ENCODE results near the gene LIMS4. TPM values are rescaled to one million over a fixed set of nuclear protein-coding genes. Genes with fewer than 3 reads are reported as not detected.
"Not testable (repeated sequence)": the region's sequence is repeated elsewhere in the genome, so short reads cannot be mapped to it uniquely, and the experiment has no call there.

LIMS4 gene
- total RNA-seq, 1 donor from 2014 or later, result 53.6 TPM

DNA sequence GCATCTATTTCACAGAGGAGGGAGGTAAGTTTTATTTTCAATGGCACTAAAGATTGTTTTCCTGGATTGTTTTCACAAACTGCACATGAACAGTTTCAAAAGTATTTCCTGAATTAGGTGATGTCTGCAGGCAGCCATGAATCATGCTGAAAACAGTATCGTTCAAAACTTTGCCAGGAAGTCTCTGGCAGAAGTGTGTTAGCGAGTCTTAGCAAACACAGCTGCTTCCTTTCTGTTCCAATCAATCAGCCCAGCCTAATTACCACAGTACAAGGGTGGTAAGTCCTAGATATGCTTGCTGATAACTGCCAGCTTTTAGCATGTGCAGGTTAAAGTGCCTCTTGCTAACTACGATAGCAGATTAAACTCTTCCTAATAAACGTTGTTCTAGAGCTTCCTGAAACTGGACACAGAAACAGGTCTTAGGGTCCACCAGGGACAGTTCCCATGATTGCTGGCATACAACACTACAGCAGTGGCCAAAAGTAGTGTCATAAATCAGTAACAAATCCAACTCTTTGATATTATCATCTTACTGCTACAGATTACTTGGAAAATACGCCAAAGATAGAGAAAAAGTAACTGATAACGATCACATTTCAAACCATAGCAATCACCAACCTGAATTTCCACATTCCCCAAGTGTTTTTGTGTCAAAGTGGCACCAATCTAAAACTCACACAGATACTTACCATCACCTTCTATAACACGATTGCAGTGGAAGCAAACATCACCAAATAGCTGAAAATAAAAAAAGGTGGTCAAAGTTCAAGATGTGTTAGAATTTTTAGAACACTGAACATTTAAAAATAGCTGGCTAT, 23.3 kb downstream of the LIMS4 start:
- DNase-seq, result not testable (repeated sequence)

DNA sequence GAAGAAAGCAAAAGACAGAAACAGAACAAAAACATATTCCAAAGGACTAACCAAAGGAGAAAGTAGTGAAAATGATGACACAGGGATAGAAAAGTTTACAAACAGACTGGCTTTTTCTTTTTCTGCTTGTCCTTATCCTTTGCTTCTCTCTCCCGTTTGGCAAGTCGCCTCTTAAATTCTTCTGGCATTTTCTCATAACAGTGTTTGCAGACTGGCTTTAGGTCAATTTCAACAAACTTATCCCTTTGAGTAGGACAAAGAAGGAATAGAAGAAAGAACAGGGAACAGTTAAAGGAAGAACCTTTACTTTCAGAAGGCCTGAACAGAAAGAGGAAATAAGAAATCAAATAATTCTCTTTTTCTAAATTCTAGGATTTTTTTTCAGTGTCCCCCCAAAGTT, 26.0 kb downstream of the LIMS4 start:
- DNase-seq, result not testable (repeated sequence)

DNA sequence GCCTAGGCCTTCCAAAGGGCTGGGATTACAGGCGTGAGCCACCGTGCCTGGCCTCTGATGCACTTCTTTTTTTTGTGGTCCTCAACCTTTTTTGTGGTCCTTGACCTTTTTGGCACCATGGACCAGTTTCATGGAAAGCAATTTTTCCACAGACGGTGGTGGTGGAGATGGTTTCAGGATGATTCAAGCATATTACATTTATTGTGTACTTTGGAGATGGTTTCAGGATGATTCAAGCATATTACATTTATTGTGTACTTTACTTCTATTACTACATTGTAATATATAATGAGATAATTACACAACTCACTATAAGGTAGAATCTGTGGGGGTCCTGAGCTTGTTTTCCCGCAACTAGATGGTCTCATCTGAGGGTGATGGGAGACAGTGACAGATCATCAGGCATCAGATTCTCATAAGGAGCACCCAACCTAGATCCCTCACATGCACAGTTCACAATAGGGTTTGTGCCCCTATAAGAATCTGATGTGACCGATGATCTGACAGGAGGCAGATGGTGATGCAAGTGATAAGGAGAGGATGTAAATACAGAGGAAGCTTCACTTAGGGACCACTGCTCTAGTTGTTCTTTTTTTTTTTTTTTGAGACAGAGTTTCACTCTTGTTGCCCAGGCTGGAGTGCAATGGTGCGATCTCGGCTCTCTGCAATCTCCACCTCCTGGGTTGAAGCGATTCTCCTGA, 29.2 kb downstream of the LIMS4 start:
- DNase-seq, result not testable (repeated sequence)

DNA sequence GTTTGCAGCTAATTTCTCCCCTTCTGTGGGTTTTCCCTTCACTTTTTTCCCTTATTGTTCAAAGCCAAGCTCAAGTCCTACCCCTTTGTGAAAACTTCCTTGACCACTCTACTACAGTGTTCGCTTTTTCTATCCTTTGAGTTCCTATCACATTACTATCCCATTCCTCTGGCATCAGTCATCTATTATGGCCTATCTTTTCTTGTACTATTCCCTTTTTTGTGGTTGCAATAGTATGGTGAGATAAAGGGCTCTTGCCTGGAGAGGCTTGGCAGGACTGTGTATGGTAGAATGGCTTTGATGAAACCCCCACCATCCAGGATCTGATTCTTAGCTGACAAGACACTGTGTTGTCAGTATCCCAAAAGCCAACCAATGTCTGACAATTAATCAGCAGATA, 30.7 kb downstream of the LIMS4 start:
- DNase-seq, result not testable (repeated sequence)

DNA sequence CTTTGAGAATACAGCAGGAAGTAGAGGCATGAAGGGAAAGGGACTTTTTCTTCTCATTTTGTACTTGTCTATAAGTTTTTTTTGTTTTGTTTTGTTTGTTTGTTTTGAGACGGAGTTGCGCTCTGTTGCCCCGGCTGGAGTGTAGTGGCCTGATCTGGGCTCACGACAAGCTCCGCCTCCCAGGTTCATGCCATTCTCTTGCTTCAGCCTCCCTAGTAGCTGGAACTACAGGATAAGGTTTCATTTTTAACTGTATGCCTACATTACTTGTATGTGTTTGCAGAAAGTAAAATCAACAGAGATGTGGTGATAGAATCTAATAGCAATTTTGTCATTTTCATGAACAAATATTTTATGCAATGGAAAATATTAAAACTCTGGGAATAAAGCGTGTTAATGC, 38.1 kb downstream of the LIMS4 start:
- DNase-seq, result not testable (repeated sequence)

DNA sequence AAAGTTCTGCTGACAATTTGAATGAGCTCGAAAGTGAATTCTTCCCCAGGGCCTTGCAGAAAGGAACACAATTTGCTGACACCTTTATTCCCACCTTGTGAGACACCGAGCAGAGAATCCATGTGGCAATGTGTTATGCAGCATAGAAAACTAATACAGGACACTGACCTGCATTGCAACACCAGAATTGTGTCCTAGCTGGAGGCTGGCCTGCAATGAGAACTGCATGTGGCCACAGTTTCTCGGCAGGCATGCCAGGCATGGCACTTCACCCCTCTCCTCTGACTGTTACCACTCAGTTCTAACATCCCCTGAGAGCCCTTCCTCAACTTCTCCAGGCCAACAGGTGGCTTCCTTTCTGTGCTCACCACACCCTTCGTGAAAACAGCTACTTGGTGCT, 46.9 kb downstream of the LIMS4 start:
- DNase-seq, result not testable (repeated sequence)

DNA sequence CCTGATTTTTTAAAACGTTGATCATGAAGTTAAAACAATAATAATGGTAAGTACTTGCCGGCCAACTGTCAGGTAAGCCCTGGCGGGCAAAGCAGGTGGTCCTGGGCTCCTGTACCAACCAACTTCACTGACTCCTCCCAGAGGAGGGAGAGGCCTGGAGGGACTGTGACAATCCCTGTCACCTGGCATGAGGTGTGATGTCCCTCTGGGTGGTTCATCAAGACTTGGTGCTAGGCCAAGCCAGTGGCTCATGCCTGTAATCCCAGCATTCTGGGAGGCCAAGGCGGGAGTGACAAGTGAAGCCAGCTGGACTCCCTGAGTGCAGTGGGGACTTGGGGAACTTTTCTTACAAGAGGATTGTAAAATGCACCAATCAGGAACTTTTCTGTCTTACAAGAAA, 48.2 kb downstream of the LIMS4 start:
- not testable (repeated sequence) for DNase-seq

DNA sequence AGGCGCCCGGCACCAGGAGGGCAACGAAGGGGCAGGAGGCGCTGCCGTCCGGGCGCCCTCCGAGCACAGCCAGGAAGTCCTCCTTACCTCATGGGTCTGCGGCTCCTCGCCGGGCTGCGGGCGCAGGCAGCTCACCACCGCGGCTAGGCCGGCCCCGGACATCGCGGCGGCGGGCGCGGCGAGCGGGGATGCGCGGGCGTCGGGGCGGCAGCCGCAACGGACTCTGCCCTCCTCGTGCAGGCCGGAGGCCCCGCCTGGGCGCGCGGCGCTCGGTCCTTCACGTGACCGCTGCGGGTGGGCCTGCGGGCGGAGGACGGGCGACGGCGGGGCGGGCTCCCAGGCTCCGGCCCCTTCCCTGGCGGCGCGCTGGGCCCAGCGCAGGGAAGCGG, 49.0 kb downstream of the LIMS4 start:
- not testable (repeated sequence) for DNase-seq

DNA sequence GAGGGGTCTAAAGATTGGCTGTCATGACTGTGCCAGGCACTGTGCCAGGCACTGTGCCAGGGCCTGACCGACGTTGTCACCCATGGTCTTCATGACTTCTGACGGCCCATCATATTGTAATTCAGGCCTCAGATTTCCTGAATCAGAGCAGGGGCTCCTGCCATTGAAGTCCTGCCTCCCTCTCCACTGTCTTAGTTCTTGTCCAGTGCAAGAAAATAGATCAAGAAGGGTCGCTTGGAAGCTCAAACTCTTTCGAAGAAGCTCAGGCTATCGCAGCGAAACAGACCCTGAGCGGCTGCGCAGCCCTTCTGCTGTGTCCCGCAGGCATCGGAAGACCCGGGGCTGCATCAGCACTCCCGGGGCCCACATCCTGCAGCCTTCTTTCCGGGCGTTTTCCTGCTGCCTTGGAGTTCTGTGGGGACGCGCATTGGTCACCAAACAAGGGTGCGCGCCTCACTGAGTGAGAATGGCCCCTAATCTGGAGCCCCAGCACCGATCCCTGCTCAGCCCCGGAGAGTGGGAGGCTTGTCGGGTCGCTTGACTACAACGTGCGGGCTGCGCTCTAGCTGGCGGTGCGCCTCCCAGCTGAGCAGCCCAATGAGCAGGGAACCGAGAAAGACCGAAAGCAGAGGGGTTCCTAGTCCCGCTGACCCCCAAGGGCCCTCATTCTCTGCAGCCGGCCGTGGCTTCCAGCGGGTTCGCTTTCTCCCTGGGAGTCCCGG, 49.6 kb downstream of the LIMS4 start:
- not testable (repeated sequence) for DNase-seq

DNA sequence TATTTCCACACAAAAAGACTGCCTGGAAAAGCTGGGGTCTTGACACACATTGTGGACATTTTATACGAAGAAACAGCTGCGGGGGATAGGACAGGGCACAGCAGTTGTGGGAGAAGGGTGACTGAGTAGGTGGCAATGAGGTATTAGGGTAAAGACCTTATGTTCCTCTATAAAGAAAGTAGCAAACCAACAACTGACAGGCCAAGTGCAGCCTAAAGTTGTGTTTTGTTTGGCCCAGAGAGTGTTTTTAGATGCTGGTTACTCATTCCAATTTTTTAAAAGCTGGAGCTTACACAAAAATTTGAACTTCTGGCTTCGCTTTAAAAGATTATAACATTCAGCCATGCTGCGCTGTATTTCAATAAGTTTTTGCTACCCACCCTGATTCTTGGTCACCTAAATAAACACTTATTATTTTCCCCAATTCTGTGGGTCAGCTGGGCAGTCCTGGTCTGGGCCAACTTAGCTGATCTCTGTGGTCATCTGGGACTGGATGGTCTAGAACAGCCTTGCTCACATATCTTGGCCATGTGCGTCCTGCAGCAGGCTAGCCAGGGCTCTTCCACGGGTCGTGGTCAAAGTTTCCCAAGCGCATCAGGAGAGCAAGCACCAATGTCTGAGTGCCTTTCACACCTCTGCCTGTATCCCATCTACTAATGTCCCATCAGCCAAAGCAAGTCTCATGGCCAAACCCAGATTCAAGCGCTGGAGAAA, 51.8 kb downstream of the LIMS4 start:
- not testable (repeated sequence) for DNase-seq

DNA sequence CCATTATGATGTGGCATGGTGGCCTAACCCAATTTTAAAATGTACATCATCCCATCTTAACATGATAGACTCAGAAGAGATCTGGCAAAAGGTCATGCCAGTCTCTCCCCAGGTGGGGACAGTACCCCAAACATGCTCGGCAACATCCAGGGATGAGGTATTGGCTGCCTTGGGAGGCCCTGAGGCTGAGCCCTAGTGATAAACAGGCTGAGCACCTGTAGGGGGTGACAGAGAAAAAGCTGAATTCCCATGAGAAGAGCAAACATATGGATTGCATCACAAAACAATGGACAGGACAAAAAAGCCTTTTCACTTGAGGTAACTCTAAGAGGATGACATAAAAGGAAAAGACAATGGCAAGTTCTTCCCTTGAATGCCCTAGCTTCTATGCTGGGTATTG, 65.5 kb downstream of the LIMS4 start:
- DNase-seq, result not testable (repeated sequence)

DNA sequence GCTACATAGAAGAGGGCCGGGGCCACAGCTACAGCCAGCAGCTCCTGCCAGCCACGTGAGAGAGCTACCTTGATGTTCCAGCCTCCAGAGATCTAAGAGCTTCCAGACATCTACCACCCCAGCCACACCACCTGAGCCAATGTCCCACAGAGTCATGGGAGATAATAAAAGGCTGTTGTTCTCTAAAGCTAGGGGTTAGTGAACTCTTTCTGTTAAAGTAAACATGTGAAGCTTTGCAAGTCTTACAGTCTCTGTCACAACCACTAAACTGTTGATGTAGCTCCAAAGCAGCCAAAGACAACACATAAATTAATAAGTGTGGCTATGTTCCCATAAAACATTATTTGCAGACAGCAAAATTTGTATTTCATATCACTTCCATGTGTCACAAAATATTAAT, 67.6 kb downstream of the LIMS4 start:
- DNase-seq, result not testable (repeated sequence)

DNA sequence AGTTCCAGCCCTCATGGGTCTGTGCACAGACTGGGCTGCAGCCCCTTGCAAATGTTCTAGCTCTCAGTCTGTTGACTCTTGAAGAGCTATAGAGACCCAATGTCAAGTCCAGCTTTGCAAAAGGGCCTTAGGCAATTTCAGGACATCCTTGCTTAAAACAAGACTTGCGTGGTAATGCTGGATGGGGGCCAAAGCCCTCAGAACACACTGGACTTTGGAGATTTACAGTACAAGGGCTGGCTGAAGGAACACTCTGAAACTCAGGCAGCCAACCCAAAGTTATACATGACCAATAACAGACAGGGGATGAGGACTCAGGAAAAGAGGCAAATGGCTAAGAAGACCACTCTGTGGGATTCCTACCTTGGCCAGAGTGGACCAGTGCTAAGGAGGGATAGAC, 68.4 kb downstream of the LIMS4 start:
- DNase-seq, result not testable (repeated sequence)

DNA sequence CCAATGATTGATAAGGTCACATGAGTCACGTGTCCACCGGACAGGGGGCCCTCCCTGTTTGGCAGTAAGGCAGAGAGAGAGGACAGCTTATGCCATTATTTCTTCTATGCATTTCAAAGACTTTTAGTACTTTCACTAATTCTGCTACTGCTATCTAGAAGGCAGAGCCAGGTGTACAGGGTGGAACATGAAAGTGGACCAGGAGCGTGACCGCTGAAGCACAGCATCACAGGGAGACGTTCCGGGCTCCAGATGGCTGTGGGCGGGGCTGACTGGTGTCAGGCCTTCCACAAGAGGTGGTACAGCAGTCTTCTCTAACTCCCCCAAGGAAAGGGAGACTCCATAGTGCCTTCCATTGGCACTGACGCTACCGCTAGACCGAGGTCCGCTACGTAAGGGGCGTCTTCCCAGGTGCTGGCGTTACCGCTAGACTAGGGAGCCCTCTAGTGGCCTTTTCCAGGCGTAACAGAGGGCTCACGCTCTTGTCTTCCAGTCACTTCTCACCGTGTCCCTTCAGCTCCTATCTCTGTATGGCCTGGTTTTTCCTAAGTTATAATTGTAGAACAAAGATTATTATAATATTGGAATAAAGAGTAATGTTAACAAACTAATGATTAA, 71.5 kb downstream of the LIMS4 start:
- not testable (repeated sequence) for DNase-seq

DNA sequence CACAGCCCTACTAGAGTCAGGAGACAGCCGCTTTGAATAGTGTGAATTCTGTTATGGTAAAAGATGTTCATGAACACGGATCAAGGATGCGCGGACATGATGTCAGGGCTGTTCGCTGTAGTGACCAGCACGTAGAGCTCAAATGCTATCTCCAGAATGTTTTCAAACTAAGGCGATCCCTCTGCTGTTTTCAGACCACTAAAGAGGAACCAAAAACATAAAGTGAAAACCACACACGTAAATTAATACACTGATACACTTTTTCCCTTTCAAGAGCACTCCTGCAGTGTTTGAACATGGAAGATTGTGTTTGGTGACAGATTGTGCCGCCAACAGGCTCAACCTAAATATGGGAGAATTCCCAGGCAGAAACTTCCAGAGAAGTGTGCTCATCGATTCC, 73.2 kb downstream of the LIMS4 start:
- DNase-seq, result not testable (repeated sequence)

DNA sequence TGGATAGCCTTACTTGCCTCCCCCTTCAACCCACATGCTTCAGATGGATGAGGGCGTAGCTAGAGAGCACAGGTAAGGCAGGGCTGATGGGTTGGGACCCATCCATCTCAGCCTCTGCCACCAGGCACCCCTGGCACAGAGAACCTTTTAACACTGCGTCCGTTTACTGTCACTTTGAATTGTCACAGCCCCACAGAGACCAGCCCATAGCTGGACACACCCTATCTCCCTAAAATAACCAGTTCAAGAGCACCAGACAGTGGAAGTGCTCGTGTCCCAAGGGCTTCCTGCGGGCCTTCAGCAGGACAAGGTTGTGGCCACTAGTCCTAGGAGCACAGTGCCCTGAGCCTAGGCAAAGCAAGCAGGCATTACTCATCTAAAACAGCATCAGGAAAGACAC, 76.6 kb downstream of the LIMS4 start:
- not testable (repeated sequence) for DNase-seq

Other genes with a start within 250 kb of the LIMS4 start
- gene RGPD6, start 104.4 kb upstream of the LIMS4 start, total RNA-seq, result 31.1 and 46.3 TPM in 2 replicates
- 14.5 and 62.7 TPM in 2 replicates for gene BUB1, start 205.2 kb upstream of the LIMS4 start, total RNA-seq